ENCODE results near the gene H6PD.
"Not testable (repeated sequence)": the region's sequence is repeated elsewhere in the genome, so short reads cannot be mapped to it uniquely, and the experiment has no call there.

The H6PD gene

DNA sequence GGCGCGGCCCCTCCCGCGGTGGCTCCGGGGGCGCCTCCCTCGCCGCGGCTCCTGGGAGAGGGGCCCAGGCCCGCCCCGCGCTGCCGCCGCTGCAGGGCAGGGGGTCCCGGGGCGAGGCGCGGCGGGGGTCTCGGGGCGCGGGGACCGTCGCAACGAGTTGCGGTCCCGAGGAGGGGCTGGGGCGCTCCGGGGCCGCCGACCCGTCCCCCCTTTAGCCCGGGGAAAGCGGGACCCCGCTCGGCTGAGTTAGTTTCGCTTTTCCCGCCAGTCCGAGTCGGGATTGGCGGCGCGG lies 58.6 kb downstream of the H6PD start:
- in situ Hi-C loops (cut with HindIII; ENCODE audit: low sequenced_read_pairs) = no loop called here

GRCh38 chr1:9293533-9294404 lies 59.2 kb downstream of the H6PD start:
- in situ Hi-C loops (cut with HindIII; ENCODE audit: low sequenced_read_pairs) = no loop called here

- in situ Hi-C loops (cut with HindIII; ENCODE audit: low sequenced_read_pairs) = no loop called here
Measured at GRCh38 chr1:9294405-9294773, 59.8 kb downstream of the H6PD start.

DNA sequence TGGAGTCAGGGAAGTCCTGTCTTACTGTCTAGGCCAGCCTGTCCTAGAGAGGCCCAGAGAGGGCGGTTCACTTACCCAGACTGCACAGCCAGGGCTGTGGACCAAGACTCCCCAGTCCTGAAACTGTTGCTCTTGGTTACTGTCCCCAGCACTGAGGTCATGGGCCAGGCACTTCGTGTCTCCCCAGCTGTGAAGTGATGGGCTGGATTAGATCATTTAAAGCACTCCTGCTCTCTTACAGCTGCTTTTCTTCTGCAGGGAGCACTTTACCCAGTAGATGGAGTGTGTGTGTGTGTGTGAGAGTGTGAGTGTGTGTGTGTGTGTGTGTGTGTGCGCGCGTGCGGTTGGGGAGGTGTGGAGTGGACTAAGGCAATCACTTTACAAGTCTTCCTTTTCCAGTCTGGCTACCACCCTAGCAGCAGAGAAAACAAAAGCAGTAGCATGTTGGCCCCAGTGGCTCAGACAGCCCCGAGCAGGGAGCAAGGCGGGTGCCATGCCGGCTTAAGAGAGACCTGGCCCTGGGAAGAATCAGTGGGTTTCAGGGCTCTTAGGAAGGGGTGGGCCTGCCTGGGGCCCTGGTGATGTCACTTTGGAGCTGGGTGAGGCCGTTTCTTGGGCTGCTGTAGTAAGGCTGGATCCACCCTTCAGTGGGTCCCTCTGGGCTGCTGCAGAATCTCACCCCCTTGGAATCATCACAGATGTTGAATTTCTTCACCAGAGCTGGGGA lies 60.5 kb downstream of the H6PD start:
- in situ Hi-C loops (cut with HindIII; ENCODE audit: low sequenced_read_pairs) = no loop called here

DNA sequence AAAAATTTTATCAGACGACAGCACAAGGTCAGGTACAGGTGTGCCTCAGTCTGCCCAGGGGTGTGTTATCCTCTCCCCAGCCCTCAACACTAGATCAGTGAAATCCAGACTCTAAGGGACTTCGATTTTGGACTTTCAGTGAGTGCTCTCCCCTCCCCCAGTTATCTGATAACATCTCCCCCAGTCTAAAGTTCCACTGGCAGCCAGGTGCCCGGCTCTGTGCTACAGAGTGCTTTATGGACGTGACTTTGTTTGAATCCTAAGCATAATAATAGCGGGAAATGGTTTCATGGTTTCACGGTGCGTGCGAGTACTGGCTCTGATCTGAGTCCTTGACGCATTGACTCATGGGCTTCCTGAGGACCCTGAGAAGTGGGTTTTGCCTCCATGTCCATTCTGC lies 61.3 kb downstream of the H6PD start:
- in situ Hi-C loops (cut with HindIII; ENCODE audit: low sequenced_read_pairs) = no loop called here

- in situ Hi-C loops (cut with HindIII; ENCODE audit: low sequenced_read_pairs) = no loop called here
Measured at GRCh38 chr1:9296850-9297249, 62.3 kb downstream of the H6PD start.

- in situ Hi-C loops (cut with HindIII; ENCODE audit: low sequenced_read_pairs) = no loop called here
Measured at GRCh38 chr1:9297831-9298230, 63.3 kb downstream of the H6PD start.

GRCh38 chr1:9298282-9298681 lies 63.7 kb downstream of the H6PD start:
- in situ Hi-C loops (cut with HindIII; ENCODE audit: low sequenced_read_pairs) = no loop called here

DNA sequence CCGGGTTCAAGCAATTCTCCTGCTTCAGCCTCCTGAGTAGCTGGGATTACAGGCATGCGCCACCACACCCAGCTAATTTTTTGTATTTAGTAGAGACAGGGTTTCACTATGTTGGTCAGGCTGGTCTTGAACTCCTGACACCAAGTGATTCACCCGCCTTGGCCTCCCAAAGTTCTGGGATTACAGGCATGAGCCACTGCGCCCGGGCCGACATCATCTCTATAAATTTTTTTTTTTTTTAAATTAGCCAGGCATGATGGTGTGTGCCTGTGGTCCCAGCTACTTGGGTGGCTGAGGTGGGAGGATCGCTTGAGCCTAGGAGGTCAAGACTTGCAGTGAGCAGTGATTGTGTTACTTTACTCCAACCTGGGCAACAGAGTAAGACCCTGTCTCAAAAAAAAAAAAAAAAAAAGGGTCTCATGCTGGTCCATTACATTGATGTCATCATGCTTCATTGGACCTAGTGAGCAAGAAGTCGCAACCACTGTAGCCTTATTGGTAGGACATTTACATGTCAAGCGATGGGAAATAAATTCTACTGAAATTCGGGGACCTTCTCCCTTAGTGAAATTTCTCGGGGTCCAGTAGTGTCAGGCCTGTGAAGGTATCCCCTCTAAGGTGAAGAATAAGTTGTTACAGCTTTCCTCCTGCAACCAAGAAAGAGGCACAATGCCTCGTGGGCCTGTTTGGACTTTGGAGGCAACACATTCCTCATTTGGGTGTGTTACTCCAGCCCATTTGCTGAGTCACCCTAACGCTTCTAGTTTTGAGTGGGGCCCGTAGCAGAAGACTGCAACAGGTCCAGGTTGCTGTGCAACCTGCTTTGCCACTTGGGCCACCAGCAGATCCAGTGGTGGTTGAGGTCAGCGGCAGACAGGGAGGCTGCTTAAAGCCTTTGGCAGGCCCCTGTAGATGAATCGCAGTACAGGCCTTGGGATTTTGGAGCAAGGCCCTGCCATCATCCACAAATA lies 65.3 kb downstream of the H6PD start:
- in situ Hi-C loops (cut with HindIII; ENCODE audit: low sequenced_read_pairs) = not testable (repeated sequence)

DNA sequence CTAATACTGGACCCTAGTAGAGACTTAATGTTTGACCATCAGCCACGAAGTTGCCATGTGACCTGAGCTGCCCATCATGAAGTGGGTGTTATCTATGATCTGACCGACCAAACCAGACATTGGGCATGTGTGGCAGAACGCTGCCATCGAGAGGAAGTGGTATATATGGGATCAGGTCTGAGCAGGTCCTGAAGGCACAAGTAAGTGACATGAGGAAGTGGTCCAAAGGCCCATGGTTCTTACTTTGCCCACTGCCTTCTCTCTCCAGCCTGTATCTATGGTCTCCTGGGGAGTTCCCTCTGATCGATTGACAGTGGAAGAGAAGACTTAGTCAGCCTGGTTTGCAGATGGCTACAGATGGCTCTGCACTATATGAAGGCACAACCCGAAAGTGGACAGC lies 66.0 kb downstream of the H6PD start:
- in situ Hi-C loops (cut with HindIII; ENCODE audit: low sequenced_read_pairs) = no loop called here

- in situ Hi-C loops (cut with HindIII; ENCODE audit: low sequenced_read_pairs) = no loop called here
Measured at GRCh38 chr1:9302745-9303524, 68.4 kb downstream of the H6PD start.

DNA sequence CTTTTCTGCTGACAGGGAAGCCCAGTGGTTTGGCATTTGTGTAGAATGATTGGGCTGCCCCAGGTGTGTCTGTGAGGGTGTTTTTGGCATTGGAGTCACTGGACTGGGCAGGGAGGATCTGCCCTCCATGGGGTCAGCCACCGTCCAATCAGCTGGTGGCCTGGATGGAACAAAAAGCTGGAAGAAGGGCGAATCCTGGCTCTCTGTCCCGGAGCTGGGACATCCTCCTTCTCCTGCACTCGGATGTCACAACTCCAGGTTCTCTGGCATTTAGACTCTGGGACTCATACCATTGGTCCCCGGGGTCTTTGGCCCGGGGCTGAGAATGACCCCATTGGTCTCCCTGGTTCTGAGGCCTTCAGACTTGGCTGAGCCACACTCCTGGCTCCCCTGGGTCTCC lies 69.3 kb downstream of the H6PD start:
- in situ Hi-C loops (cut with HindIII; ENCODE audit: low sequenced_read_pairs) = no loop called here

DNA sequence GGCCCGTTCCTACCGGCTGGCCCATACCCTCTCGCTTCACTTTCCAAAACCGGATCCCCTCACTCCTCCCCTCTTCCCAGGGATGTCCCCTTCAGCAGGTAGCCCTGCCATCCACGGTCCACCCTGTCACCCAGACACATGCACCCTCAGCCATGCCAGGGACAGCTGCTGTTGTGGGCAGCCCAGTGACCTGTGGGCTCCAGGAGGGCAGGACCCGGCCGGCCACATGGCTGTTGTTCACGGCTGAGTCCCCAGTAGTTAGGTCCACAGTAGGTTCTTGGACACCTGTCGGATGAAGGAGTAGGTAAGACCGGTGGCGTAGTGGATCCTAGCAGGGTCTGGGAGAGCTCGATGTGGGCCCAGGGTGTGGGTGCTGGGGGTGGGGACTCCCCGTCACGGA lies 70.6 kb downstream of the H6PD start:
- in situ Hi-C loops (cut with HindIII; ENCODE audit: low sequenced_read_pairs) = no loop called here

DNA sequence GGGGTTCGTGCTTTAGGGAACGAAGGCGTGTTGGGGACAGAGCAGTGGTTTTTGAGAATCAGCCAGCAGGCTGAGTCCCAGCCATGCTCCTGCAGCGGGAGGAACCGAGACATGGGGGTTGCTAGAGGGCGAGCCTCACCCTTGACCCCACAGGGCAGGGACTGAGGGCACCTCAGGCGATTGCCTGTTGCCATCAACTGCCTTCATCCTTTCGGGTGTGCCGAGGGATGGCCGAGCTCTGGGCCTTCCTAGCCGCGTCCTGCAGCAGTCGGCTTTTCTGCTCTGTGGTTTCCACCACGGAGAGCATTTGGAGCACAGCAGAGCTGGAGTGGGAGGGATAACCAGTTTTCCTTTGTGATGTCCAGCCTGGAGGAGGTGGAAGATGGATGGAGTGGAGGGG lies 71.4 kb downstream of the H6PD start:
- in situ Hi-C loops (cut with HindIII; ENCODE audit: low sequenced_read_pairs) = no loop called here

DNA sequence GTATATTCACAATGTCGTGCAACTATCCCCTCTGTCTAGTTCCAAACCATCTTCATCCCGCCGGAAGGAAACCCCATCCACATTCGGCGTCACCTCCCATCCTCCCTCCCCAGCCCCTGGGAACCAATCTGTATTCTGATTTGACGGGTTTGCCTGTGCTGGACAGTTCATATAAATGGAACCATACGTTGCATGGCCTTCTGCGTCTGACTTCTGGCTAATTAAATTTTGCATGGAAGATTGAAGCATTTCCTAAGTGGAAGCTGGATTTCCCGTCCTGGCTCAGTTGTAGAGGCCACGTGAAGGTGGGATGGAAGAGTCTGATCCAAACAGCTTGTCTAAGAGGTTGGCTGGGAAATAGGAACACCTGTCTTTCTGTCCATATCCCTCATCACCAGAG lies 72.7 kb downstream of the H6PD start:
- in situ Hi-C loops (cut with HindIII; ENCODE audit: low sequenced_read_pairs) = no loop called here

- in situ Hi-C loops (cut with HindIII; ENCODE audit: low sequenced_read_pairs) = no loop called here
Measured at GRCh38 chr1:9308236-9308785, 73.7 kb downstream of the H6PD start.

GRCh38 chr1:9309080-9309479 lies 74.5 kb downstream of the H6PD start:
- in situ Hi-C loops (cut with HindIII; ENCODE audit: low sequenced_read_pairs) = no loop called here

DNA sequence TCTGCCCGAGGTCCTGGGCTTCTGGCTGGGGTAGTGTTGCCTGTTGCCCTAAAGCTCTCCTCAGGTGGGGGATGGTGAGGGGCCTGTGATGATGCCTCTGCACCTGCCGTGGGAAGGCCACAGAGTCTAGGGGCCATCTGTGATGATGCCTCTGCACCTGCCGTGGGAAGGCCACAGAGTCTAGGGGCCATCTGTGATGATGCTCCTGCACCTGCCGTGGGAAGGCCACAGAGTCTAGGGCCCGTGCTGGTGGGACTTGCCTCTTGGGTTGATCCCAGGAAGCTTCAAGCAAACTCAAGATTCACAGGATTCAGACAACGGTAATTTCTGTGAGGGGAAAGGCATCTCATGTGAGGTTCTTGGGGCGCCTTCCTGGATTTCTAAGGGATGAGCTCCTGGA lies 75.4 kb downstream of the H6PD start:
- in situ Hi-C loops (cut with HindIII; ENCODE audit: low sequenced_read_pairs) = no loop called here

DNA sequence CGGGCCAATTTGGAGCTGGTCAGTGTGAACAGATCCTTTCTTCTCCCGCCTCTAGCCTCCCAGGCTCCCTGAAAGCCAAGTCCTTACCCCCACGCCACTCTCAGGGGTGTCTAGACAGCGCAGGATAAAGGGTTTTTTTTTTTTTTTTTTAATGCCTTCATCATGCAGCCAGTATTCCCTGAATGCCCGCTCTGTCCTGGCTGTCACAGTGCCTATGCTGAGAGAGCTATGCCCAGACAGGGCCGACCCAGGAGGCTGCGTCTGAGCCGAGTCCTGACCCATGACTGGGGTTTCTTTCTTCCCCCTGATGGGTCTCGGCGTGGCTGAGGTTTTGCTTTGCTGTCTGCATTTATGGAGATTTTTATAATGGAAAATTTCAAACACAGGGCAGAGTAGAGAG lies 76.5 kb downstream of the H6PD start:
- in situ Hi-C loops (cut with HindIII; ENCODE audit: low sequenced_read_pairs) = no loop called here

- in situ Hi-C loops (cut with HindIII; ENCODE audit: low sequenced_read_pairs) = no loop called here
Measured at GRCh38 chr1:9311479-9311878, 76.9 kb downstream of the H6PD start.

Measured in DLD1 (cell line).